IgD-negative memory B cell (primary cell): ENCODE data around the gene MAFB. TPM values are rescaled to one million over a fixed set of nuclear protein-coding genes. Genes with fewer than 3 reads are reported as not detected.

Experiments
- H3K27ac Mint-ChIP-seq, 3 donors: one replicate each; pipeline ENCODE4 v1.8.0; 2020 to 2022; ENCODE audit warnings: mild to moderate bottlenecking in 3 of 3, mixed read lengths in 3 of 3, moderate library complexity in 1 of 3
- H3K27me3 Mint-ChIP-seq: one replicate; pipeline ENCODE4 v1.8.0; 2021; ENCODE audit warnings: mixed read lengths
- H3K36me3 Mint-ChIP-seq: one replicate; pipeline ENCODE4 v1.8.0; 2020; ENCODE audit warnings: mild to moderate bottlenecking, mixed read lengths
- H3K4me1 Mint-ChIP-seq, 3 donors: one replicate each; pipeline ENCODE4 v1.8.0; 2020 to 2022; ENCODE audit warnings: mixed read lengths in 3 of 3, mild to moderate bottlenecking in 1 of 3
- H3K4me3 Mint-ChIP-seq, 4 donors: one replicate each; pipeline ENCODE4 v1.8.0; 2020 to 2022; ENCODE audit warnings: mild to moderate bottlenecking in 4 of 4, mixed read lengths in 4 of 4, moderate library complexity in 3 of 4
- H3K9me3 Mint-ChIP-seq, 3 donors: one replicate each; pipeline ENCODE4 v1.8.0; 2020 to 2021; ENCODE audit warnings: mixed read lengths in 3 of 3, mild to moderate bottlenecking in 1 of 3
- polyA plus RNA-seq: library from polyadenylated mRNA; unstranded; fragments of 300-500 nt; fragmentation: Illumina TruSeq; gene quantifications from one replicate; pipeline ENCODE4 v1.2.3, GENCODE V29; 2021

The MAFB gene
- polyA plus RNA-seq, 1 donor from 2014 or later, result not detected

- Mint-ChIP-seq H3K27ac (no peak overlapping the region), H3K9me3 (peaks cover 0 to 2% (median 0%) of the 10 kb centered on the region in 3 donors), H3K4me3 (no peak overlapping the region), H3K4me1 (no peaks in the 10 kb centered on the region), H3K36me3 (no peaks in the 10 kb centered on the region), H3K27me3 (peaks cover 12% of the 10 kb centered on the region)
Observed at GRCh38 chr20:40663991-40664880, 24.8 kb downstream of the MAFB start.

- Mint-ChIP-seq H3K27me3 (peaks cover 17% of the 10 kb centered on the region), H3K36me3 (no peaks in the 10 kb centered on the region), H3K27ac (no peak overlapping the region), H3K9me3 (peaks cover 0 to 2% (median 0%) of the 10 kb centered on the region in 3 donors), H3K4me3 (no peak overlapping the region), H3K4me1 (no peaks in the 10 kb centered on the region)
Observed at GRCh38 chr20:40663304-40663790, 25.7 kb downstream of the MAFB start.

DNA sequence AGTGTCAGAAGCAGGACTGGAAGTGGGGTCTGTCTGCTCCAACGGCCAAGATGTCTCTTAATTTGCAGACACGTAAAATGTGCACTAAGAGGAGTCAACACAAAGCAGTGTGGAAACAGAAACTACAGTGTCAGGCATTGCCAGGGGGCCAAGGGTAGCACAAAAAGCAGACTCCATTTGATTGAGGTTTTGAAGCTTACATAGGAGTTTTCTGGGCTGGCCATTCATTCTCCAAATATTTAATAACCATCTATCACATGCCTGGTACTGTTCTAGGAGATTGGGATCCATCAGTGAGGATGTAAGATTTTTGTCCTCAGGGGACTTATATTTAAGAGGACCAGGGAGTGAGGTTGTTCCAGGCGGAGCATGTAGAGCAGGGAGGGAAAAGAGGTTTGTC, 29.5 kb downstream of the MAFB start:
- Mint-ChIP-seq H3K36me3 (no peaks in the 10 kb centered on the region), H3K27me3 (peaks cover 15% of the 10 kb centered on the region), H3K4me1 (no peaks in the 10 kb centered on the region), H3K4me3 (no peak overlapping the region), H3K9me3 (peaks cover 0 to 2% (median 0%) of the 10 kb centered on the region in 3 donors), H3K27ac (no peak overlapping the region)

- H3K27me3 Mint-ChIP-seq, result peaks cover 15% of the 10 kb centered on the region
- H3K4me3 Mint-ChIP-seq, result no peak overlapping the region
- no peaks in the 10 kb centered on the region for H3K36me3 Mint-ChIP-seq
- peaks cover 0 to 2% (median 0%) of the 10 kb centered on the region in 3 donors for H3K9me3 Mint-ChIP-seq
- no peak overlapping the region for H3K27ac Mint-ChIP-seq
- no peaks in the 10 kb centered on the region for H3K4me1 Mint-ChIP-seq
Observed at GRCh38 chr20:40658509-40658908, 30.5 kb downstream of the MAFB start.

DNA sequence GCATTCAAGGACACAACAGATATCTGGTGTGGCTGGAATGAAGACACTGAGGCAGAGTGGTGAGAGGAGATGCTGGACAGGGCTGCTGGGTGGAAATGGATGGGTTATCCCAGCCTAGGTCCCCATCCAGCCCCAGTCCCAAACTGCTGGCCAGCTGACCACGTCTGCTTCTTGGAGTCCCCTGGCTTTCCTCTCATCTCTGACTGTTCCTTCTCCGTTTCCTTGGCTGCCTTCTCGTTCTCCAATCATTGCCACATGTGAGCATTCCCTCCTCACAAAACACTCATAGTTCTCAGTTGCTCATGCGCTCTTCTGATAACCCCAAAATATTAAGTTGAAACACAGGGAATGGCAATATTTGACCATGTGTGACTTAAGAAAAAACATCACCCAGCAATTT, 31.5 kb downstream of the MAFB start:
- H3K9me3 Mint-ChIP-seq, result peaks cover 0 to 2% (median 0%) of the 10 kb centered on the region in 3 donors
- no peaks in the 10 kb centered on the region for H3K36me3 Mint-ChIP-seq

DNA sequence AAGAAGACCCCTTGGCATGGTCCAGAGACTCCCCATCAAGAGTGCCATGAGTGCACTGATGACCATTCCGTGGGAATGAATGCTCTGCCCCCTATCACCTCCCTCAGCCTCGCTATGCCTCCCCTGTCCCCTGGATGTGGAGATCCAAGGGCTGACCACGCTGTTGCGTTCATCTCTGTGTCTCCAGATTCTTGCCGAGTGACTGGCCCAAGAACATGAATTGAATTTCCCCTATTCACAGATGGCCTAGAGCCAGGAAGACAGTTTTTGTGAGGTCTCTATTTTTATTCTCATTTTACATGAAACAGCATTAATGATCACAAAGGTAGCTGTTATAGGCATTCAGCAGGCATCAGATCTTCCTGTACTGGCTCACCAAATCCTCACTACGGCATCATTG, 33.6 kb downstream of the MAFB start:
- Mint-ChIP-seq H3K36me3 (no peaks in the 10 kb centered on the region), H3K9me3 (peaks cover 0 to 2% (median 0%) of the 10 kb centered on the region in 3 donors), H3K27me3 (peaks cover 8% of the 10 kb centered on the region), H3K4me3 (no peak overlapping the region), H3K4me1 (no peaks in the 10 kb centered on the region), H3K27ac (no peak overlapping the region)

More for the DNA sequence above, 31.5 kb downstream of the MAFB start:
- H3K4me1 Mint-ChIP-seq, result no peaks in the 10 kb centered on the region
- H3K4me3 Mint-ChIP-seq, result no peak overlapping the region
- peaks cover 14% of the 10 kb centered on the region for H3K27me3 Mint-ChIP-seq
- H3K27ac Mint-ChIP-seq, result no peak overlapping the region

GRCh38 chr20:40654876-40655275, 34.2 kb downstream of the MAFB start:
- Mint-ChIP-seq H3K4me1 (no peaks in the 10 kb centered on the region), H3K4me3 (no peak overlapping the region), H3K36me3 (no peaks in the 10 kb centered on the region), H3K27ac (no peak overlapping the region), H3K27me3 (peaks cover 8% of the 10 kb centered on the region), H3K9me3 (peaks cover 0 to 2% (median 0%) of the 10 kb centered on the region in 3 donors)

GRCh38 chr20:40652441-40652987, 36.5 kb downstream of the MAFB start:
- Mint-ChIP-seq H3K36me3 (no peaks in the 10 kb centered on the region), H3K9me3 (peaks cover 0 to 3% (median 0%) of the 10 kb centered on the region in 3 donors), H3K27me3 (peaks cover 2% of the 10 kb centered on the region), H3K4me1 (peaks cover 0 to 2% (median 0%) of the 10 kb centered on the region in 3 donors), H3K4me3 (no peak overlapping the region), H3K27ac (no peak overlapping the region)

DNA sequence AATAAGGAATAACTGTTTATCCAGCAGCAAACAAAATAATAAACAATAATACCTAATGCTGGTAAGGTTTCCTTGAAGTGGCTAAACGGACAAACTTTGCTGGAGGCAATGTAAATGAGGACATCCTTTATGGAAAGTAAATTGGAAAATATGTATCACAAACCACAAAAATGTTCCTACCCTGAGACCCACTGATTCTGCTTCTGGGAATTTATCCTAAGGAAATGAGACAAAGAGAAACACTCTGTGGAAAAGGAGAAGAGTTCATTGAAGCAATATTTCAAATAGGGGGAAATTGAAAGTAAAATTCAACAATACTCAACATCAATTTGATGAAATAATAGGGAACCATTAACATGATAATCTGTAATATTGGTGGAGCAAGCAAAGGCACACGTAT, 37.9 kb downstream of the MAFB start:
- H3K9me3 Mint-ChIP-seq, result peaks cover 0 to 3% (median 0%) of the 10 kb centered on the region in 3 donors
- H3K36me3 Mint-ChIP-seq, result peaks cover under 1% of the 10 kb centered on the region
- H3K27me3 Mint-ChIP-seq, result peaks cover 2% of the 10 kb centered on the region
- H3K4me1 Mint-ChIP-seq, result peaks cover 0 to 2% (median 0%) of the 10 kb centered on the region in 3 donors
- H3K4me3 Mint-ChIP-seq, result no peak overlapping the region
- no peak overlapping the region for H3K27ac Mint-ChIP-seq

- Mint-ChIP-seq H3K4me1 (peaks cover 0 to 2% (median 0%) of the 10 kb centered on the region in 3 donors), H3K27me3 (peaks cover 2% of the 10 kb centered on the region), H3K36me3 (peaks cover 2% of the 10 kb centered on the region), H3K27ac (no peak overlapping the region), H3K9me3 (peaks cover 0 to 3% (median 0%) of the 10 kb centered on the region in 3 donors), H3K4me3 (no peak overlapping the region)
Observed at GRCh38 chr20:40650707-40651106, 38.3 kb downstream of the MAFB start.

- Mint-ChIP-seq H3K4me3 (no peak overlapping the region), H3K27me3 (peaks cover 2% of the 10 kb centered on the region), H3K36me3 (peaks cover 2% of the 10 kb centered on the region), H3K9me3 (peaks cover 0 to 3% (median 0%) of the 10 kb centered on the region in 3 donors), H3K27ac (no peak overlapping the region), H3K4me1 (peaks cover 0 to 2% (median 0%) of the 10 kb centered on the region in 3 donors)
Observed at GRCh38 chr20:40648210-40649072, 40.6 kb downstream of the MAFB start.

- H3K4me3 Mint-ChIP-seq, result no peak overlapping the region
- H3K9me3 Mint-ChIP-seq, result peaks cover 0 to 3% (median 0%) of the 10 kb centered on the region in 3 donors
- H3K27ac Mint-ChIP-seq, result no peak overlapping the region
- H3K36me3 Mint-ChIP-seq, result peaks cover 2% of the 10 kb centered on the region
- H3K27me3 Mint-ChIP-seq, result peaks cover 2% of the 10 kb centered on the region
- H3K4me1 Mint-ChIP-seq, result peaks cover 0 to 2% (median 0%) of the 10 kb centered on the region in 3 donors
Observed at GRCh38 chr20:40646813-40647212, 42.2 kb downstream of the MAFB start.

GRCh38 chr20:40646361-40646760, 42.7 kb downstream of the MAFB start:
- Mint-ChIP-seq H3K4me1 (peaks cover 0 to 2% (median 0%) of the 10 kb centered on the region in 3 donors), H3K27me3 (peaks cover 2% of the 10 kb centered on the region), H3K27ac (no peak overlapping the region)

DNA sequence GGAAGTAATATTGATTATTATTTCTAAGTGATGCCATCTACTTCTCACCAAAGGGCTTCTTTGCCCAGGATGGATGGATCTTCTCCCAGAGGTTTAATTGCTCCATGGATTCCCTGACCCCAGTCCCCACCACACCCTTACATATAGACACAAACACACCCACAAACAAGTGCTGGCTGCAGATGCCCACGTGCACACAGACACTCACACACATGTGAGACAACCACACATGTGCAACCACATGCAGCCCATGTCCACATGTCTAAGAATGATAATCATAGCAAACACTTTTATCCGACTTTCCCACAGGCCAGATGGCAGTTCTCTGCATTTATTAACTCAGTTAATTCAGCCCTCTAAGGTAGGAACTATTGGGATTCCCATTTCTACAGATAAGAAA, 44.2 kb downstream of the MAFB start:
- no peak overlapping the region for H3K4me3 Mint-ChIP-seq

More at GRCh38 chr20:40646361-40646760, 42.7 kb downstream of the MAFB start:
- no peak overlapping the region for H3K4me3 Mint-ChIP-seq
- H3K9me3 Mint-ChIP-seq, result peaks cover 0 to 3% (median 0%) of the 10 kb centered on the region in 3 donors
- H3K36me3 Mint-ChIP-seq, result peaks cover 2% of the 10 kb centered on the region

More for the DNA sequence above, 44.2 kb downstream of the MAFB start:
- H3K4me1 Mint-ChIP-seq, result peaks cover 0 to 2% (median 0%) of the 10 kb centered on the region in 3 donors
- no peak overlapping the region for H3K27ac Mint-ChIP-seq
- H3K9me3 Mint-ChIP-seq, result peaks cover 0 to 3% (median 0%) of the 10 kb centered on the region in 3 donors
- peaks cover 2% of the 10 kb centered on the region for H3K36me3 Mint-ChIP-seq
- H3K27me3 Mint-ChIP-seq, result peaks cover 2% of the 10 kb centered on the region
